GM20431 (cell line): Measurements from ENCODE around the gene CEMIP2.

ENCODE experiments used
- in situ Hi-C: fragments of 300-500 bp; cut with MseI, MboI; formaldehyde crosslinking; loops from one replicate; pipeline ENCODE4 v1.15.0; 2020; ENCODE audit warnings: low sequenced_read_pairs; ENCODE audit not compliant: unreplicated experiment

The CEMIP2 gene

DNA sequence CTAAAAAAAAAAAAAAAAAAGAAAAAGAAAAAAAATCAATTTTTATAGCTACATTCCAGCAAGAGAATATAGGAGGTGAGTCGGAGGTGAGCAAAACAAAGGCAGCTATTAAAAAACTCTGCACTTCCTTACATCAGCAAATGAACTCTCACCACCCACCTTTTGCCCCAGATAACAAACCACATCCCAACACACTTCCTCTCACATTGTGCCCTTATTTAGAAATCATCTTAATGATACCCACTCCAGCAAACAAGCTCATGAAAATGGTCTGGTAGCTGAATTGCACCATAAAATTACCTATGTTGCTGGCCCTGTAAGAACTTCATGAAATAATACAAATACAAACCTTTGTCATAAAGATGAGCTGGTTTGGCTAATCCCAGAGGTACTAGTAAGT, 82.9 kb downstream of the CEMIP2 start:
- in situ Hi-C loops: no loop called here

DNA sequence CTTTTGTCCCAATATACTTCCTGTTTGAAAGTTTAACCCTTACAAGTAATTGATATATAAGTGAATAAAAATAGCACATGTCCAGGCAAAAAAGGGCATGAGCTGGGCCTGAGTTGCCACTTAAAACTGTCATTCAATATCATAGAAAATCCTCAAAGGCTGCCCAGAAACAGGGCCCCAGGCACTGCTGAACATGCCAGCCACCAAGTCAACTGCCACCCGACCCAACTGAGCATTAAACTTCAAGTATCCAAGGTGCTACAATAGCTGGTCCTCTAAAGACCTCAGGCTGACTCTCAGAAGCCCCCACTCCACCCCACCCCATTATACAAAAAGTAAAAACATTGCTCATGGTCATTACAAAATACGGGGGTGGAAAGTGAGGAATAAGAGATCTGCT, 83.7 kb downstream of the CEMIP2 start:
- in situ Hi-C loops: no loop called here

DNA sequence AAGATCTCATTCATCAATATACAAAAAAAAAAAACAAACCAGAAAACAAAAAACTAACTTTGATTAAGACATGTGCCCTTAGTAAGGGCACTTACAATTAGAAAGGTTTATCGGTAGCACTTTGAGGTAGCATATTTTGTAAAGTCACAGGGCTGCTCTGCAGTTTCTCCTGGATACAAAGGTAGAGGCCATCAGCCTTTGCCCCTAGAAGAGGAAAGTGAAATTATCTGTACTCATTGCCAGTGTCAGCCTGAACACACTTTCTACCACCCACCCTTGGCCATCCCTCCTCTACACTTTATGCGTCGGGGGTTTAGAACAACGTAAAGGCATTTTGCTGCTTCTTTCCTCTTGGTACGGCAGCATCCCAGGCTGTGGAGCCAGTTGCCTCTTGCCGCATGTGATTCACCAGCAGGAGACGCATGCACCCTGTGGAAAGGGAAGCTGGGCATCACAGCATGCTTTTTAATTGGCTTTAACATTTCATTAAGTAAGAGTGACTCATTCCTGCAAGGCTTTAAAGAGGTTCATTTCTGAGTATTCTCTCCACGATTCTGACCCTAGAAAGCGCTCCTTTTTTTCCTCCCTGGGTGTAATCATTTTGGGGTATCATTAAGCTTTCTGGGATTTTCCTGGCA, 84.6 kb downstream of the CEMIP2 start:
- in situ Hi-C loops: no loop called here

DNA sequence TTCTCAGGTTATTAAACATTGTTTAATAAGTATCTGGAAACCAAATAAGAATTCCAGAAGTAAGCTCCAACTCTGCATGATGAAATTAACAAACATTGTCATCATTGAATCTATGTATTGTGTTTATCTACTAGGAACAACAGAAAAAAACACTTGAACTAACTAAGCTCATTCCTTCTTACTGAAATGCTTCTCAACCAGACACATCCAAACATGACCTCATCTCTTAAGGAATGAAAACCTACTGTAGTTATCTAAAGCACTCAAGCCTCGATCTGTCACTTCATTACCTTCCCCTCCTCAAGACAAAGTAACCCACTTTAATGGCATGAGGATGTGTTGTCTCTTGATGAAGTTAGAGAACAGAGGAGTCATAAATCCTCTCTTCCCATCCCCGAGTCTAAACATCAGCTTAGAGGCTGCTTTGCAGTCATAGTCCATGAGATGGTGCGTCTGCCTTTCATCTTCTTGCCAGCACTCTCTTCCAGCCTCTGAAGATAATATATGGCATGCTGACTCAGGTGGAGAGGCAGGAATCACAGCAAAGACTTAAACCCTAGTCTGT, 86.5 kb downstream of the CEMIP2 start:
- in situ Hi-C loops: no loop called here

DNA sequence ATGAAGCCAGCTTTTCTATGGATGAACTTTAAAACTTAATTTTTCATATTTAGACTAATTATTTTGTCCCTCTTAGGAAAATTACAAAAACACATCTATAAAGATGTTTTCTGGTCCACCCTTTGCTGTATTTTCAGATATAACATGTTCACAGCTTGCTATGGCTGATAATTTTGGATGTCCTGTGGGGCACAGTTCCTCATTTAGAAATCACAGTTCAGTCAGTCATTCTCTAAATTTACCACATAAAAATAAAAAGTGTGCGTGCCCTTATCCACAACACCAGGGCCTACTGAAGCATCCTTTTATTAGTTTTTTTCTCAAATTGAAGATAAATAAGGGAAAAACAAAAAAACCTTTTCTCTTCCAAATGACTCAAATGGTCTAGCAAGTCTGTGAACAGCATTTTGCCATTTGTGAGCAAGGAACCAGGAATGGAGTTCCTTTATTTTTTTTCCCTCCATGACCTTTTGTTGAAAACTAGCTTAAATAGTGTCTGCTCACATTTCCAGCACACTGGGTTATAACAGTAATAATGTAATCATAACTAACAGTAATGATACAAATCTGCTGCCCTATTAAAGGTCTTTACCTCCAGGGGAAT, 87.1 kb downstream of the CEMIP2 start:
- in situ Hi-C loops: no loop called here

DNA sequence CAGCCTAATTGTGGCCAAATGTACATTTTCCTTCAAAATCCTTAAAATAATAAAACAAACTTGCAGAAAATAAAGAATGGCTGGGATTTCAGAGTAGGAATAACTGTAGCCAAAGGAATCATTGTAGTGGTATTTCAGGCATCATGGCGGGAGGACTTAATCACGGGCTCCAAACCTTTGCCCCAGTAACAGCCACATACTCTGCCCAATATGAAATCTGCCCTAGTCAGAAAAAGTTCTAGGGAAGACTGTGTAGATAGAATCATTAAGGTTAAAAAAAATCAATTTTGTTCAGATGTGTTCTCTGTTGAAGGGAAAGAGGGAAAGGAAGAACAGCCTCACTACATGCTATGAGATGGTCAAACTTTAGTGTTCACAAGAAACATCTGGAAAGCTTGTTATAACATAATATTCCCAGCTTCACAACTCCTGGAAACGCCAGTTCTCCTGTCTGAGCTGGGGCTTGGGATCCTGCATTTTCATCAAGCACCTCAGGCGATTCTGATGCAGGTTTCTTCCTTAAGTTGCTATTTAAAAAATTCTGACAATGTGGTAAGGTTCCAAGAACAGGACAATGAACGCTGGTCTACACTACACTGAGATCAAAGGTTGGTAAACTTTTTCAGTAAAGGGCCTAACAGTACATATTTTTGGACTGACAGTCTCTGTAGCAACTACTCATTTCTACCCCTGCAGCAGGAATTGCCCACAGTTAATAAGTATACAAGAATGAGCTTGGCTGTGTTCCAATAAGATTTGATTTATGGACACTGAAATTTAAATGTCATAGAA, 87.9 kb downstream of the CEMIP2 start:
- in situ Hi-C loops: no loop called here

DNA sequence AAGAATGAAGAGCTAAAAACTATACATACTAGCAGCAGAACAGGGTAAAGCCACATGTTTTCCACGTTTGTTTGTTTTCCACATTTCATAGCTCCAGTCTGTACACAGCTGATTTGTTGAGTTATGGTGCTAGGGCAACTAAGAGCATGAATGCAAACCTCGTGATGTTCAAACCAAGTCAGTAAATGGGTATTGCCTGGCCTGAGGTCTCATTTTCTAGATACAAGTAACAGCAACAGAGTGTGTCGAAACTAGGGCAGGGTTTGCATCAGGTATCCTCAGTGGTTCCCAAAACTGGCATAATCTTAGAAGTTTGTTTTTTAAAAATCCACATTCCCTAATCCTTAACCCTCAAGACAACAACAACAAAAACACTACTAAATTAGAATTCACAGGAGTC, 89.3 kb downstream of the CEMIP2 start:
- in situ Hi-C loops: no loop called here

DNA sequence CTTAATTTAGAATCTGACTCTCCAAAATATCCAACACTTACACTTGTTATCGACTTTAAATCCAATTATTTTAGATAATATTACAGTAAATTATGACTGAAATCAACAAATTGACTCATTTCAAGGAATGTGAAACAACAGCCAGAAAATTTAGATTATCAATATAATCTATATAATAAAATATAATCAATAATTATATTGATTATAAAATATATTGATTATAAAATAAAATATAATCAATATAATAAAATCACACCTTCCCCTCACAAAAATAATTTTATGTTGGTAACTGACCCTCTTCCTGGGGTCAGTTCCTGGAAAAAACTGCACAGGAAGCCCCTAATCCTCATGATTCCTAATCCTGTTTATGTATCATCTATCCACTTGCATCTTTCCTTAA, 91.1 kb downstream of the CEMIP2 start:
- in situ Hi-C loops: no loop called here

DNA sequence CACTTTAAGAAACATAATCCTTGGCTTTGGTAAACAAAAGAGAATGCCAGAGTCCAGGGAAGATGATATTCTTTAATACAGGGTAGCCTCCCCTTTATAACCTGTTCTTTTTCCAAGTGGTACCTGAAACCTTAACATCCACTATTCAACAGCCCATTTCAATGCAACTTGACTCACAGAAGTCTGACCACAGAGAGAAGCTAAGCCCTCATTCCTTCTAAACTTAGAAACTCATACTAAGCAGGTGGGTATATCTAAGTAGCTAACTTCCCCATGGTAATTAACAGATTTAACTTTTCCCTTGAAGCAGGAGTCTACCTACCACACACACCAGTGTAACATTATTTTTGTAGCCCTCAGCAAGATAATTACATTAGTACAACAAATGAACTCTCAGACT, 91.9 kb downstream of the CEMIP2 start:
- in situ Hi-C loops: no loop called here

DNA sequence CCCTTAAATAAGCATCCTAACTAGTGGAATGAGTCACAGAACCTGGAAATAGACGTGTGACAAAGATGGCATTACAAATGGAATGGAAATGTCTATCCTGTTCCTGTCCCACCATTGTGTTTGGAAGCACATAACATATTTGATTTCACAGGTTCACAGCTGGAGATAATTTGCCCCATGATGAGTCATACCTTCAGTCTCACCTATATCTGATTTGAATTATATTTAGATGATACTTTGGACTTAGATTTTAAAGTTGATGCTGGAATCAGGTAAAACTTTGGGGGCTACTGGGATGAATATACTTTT, 92.5 kb downstream of the CEMIP2 start:
- in situ Hi-C loops: no loop called here

DNA sequence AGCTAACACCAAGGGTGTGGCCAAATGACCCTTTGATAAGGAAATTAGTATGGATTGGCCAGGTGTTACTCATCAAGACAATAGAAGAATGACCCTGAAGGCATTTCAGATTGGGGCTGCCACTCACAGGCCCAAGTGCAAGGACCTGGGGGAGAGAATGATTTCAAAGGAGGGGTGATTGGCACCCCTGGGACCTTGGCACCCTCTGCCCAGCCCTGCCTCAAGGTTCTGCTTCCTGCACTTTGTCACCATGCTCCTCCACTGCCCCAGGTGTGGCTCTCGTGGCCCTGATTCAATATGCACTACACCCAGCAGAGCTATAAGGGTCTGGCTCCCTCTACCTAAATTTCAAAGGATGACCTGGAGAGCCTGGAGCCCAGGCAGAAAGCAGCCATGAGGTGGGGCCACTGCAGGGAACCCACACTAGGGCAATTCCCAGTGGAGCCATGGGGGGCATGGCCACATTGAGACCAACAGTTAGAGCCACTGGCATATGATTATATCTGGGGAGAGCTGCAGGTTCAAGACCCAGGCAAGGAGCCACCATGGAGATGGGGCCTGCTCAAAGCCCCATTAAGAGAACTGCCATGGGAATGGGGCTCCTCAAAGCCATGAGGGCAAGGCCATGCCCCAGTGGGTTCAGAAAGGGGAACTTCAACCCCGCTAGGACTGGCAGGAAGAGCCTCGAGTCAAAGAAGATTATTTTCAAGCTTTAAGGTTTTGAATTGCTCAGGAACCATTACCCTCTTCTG, 93.0 kb downstream of the CEMIP2 start:
- in situ Hi-C loops: no loop called here

DNA sequence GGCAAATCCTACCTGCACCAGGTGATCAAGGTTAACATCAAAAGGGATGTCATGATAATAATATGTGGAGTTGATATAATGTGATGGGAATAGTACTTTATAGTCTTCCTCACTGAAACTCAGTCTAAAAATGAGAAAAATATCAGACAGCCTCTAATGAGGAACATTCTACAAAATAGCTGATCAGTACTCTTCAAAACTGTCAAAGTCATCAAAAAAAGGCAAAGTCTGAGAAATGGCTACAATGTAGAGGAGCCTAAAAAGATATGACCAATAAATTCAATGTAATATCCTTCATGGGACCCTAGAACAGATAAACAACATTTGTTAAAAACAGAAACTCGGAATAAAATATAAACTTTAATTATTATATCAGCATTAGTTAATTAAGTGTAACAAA, 95.7 kb downstream of the CEMIP2 start:
- in situ Hi-C loops: no loop called here

DNA sequence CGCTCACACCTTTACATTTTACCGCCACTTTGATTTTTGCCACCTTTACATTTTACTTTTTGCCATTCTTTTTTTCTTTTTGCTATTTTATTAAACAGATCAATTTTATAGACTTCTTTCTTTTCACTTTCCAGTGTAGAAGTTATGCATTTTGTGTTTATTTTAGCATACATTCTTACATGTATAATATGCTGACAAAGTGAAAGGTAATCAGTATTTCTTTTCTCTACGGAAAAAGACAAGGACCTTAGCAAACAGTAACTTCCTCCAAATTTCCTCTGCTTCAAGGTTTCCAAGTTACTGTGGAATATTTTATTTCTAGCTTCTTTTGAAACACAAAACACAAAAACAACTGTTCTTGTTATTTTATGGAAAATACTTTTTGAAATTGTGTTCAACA, 97.0 kb downstream of the CEMIP2 start:
- in situ Hi-C loops: no loop called here

DNA sequence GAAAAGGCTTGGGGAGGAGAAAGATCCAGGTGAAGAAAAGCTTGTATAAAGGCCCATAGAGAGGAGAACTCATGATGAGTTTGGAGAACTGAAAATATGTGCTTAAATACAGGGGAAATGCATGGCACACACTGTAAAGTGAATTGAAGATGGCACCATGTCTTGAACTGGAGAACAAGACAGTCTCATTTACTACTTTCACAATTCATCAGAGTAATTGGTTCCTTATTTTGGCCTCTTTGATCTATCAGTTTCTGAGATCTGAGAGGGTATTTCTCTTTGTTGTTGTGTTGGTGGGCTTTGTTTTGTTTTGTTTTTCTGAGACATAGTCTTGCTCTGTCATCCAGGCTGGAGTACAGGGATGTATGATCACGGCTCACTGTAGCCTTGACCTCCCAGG, 98.2 kb downstream of the CEMIP2 start:
- in situ Hi-C loops: no loop called here

DNA sequence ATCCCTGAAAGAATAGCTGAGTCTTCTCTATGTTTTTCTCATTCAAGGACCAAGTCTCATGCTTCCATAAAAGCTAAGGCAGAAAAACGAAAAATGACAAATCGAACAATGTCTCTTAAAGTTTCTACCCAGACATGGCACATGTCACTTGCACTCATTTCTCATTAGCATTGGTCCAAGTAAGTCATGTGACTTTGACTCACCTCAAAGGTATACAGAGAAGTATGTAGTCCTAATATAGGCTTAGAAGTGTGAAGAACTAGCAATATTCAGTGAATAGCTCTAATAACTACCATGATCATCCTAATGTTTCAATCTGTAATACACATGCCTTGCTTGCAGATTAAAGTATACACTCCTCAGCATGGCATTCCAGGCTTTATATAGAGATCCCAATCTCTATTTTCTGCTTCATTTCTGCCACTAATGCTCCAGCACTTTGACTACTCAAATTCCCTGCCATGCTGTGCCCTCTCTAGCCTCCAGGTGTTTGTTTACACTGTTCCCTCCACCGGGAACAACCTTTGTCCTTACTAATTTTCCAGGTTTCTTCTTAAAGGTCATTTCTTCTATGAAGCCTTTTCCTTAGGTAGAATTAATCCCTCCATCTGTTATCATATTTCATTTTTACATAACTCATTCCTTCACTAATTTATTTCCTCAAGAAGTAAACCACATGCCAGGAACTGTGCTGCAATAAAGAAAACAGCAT, 98.9 kb downstream of the CEMIP2 start:
- in situ Hi-C loops: no loop called here

DNA sequence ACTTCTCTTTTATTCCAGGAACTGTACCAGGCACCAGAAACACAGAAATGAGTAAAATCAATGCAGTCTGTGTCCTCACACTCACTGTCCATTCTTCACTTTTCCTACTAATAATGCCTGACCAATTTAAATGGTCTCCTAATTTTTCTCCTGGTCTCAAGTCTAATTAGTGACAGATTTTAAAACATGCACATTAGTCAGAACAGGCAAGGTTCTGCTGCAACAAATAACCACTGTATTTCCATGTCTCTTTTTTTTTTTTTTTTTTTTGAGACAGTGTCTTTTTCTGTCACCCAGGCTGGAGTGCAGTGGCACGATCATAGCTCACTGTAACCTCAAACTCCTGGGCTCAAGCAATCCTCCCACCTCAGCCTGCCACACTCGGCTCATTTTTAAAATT, 99.6 kb downstream of the CEMIP2 start:
- in situ Hi-C loops: no loop called here

DNA sequence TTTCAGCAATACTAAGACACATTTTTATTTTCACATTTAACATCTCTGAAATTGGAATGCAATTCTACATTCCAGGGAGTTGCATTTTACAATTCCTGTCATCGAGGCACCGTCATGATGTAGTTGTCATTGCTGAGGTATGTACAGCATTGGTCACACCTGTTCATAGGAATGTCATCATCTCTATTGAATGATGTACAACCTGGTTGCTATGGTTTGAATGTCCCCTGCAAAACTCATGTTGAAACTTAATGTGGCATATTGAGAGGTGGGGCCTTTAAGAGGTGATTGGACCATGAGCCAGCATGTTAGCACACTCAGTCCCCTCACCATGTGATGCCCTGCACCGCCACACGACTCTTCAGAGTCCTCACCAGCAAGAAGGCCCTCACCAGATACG, 103.1 kb downstream of the CEMIP2 start:
- in situ Hi-C loops: no loop called here

DNA sequence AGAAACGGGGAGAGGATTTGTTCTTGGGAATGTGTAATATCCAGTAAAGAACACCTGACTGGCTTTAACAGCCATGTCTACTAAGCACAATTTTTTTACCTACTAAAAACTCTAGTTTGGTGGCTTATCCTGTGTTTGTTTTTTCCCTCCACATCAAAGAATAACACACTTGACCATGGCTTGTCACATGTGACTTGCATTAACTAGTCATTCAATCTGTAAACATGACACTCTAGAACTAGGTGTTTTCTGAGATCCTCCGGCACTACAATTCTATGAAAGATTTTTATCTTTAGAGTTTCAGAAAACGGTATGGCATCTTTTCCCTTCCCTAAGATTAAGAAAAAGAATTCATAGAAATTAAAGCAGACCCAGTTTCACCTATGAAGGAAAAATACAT, 103.7 kb downstream of the CEMIP2 start:
- in situ Hi-C loops: no loop called here

DNA sequence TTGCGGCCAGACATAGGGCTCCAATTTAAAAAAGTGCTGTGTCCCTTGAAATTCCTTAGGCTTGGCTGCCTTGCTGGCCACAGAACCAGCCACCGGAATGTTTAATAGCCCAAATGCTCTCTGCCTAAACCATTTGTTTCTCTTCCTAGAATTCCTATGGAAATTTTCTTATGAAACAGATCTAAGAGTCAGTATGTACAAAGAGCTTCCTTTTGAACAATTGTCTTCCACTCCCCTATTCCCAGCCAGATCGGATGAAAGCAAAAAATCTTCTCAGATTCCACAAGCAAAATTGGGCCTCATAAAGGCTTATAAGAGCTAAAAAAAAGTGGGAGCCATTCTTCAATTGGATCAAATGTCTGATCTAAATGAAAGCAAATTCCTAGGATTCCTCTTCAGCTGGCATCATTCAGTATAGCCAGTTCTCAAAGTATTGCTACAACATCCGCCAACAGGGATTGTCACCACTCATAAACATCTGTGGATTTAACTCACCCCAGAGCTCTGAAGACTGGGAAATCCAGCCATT, 104.3 kb downstream of the CEMIP2 start:
- in situ Hi-C loops: no loop called here

DNA sequence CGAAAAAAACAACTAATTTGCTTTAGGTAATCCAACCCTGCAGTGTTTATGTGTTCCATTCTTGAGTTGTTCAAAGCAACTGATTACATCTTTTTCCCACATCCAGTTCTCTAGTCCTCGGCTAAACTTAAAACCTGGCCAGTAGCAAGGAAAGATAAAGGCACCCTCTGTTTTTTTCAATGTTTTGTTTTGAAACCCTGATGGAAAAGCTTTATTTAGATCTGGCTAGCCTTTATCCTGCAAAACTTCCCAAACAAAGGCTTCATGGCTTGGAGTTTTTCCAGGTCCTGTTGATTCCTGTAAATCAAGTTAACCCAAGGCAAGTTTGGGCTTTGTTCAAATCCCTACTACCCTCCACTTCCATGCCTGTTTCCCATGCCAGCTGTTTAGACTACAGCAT, 105.1 kb downstream of the CEMIP2 start:
- in situ Hi-C loops: no loop called here
